A549 (cell line): ENCODE measurements around the gene GTF2IRD1.

Source experiments
- CTCF ChIP-seq: fragments of >200 bp; sonication (Bioruptor Twin); formaldehyde crosslinking; IDR thresholded peaks from 3 replicates; pipeline ENCODE4 v1.5.1; 2016
- ELK1 ChIP-seq: fragments of 150-350 bp; IDR thresholded peaks from 2 replicates; pipeline ENCODE4 v1.6.1; 2014; ENCODE audit warnings: low read depth, mild to moderate bottlenecking, low read length
- EP300 ChIP-seq, 2 experiments: fragments of >200 bp; sonication (Bioruptor Twin); formaldehyde crosslinking; IDR thresholded peaks; 2 replicates in 1 of 2; 3 replicates in 1 of 2; pipeline ENCODE4 v1.6.1; 2016 to 2017
- FOSL2 ChIP-seq, 2 experiments: fragments of 450-650 bp in 1 of 2; fragments of >200 bp in 1 of 2; sonication (Bioruptor Twin) in 1 of 2; formaldehyde crosslinking; IDR thresholded peaks; 2 replicates each; pipeline versions ENCODE4 v1.5.0 to v1.6.1; 2016 to 2020; ENCODE audit warnings: mild to moderate bottlenecking in 1 of 2, moderate library complexity in 1 of 2
- JUN ChIP-seq, 2 experiments: fragments of >200 bp; sonication (Bioruptor Twin); formaldehyde crosslinking; IDR thresholded peaks; 2 replicates in 1 of 2; 3 replicates in 1 of 2; pipeline ENCODE4 v1.6.1; 2016 to 2017
- MAFK ChIP-seq: fragments of 450-650 bp; IDR thresholded peaks from 2 replicates; pipeline ENCODE4 v1.6.1; 2014; ENCODE audit not compliant: partially characterized antibody
- RFX5 ChIP-seq: fragments of 450-650 bp; IDR thresholded peaks from 2 replicates; pipeline ENCODE4 v1.7.1; 2014; ENCODE audit warnings: antibody characterized with exemption, mild to moderate bottlenecking, moderate library complexity
- SMC3 ChIP-seq: fragments of >200 bp; sonication (Bioruptor Twin); formaldehyde crosslinking; IDR thresholded peaks from 3 replicates; pipeline ENCODE4 v1.6.1; 2018; ENCODE audit warnings: inconsistent platforms

- no peak for TF ChIP-seq SMC3
- TF ChIP-seq EP300 (IDR thresholded peaks at IDR 0.05) = no peak
- TF ChIP-seq ELK1 = no peak
- no peak for TF ChIP-seq CTCF
- no peak for TF ChIP-seq MAFK
- TF ChIP-seq RFX5 = no peak
- no peak for TF ChIP-seq JUN (IDR thresholded peaks at IDR 0.05)
- no peak for TF ChIP-seq FOSL2 (IDR thresholded peaks at IDR 0.05)
- TF ChIP-seq FOSL2 (CRISPR knock-in tag; IDR thresholded peaks at IDR 0.05) = no peak
Measured at GRCh38 chr7:74568658-74569057, 115.0 kb downstream of the GTF2IRD1 start.
